ENCODE data around the gene KLF4.
"Not testable (repeated sequence)": the region's sequence is repeated elsewhere in the genome, so short reads cannot be mapped to it uniquely, and the experiment has no call there.

Gene KLF4

DNA sequence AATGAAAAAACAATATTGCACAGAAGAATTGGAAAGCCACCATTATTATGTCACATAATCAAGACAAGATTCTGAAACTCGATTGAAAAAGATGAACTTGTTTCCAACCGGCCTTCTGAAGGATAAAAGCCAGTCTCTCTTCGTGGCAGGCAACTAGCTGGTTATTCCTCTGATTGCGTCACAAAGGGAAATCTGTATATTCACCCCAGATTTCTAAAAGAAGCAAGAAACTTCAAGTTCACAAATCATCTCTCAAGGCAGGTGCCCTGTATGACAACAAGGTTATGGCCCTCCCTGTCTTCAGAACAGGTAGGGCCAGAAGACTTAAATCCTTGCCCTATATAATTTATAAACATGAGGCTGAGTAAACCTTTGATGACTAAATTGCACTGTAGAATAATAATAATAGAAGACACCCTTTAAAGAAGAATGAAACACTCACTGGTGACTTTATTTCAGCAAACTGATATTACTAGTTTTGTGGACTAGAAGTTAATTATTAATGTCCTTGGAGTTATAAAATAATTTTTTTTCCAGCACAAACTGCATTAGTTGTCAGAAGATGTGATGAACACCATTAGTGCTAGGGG is 2.9 kb upstream of the KLF4 start:
- H3K27ac ChIP-seq: no peak overlapping the region
- H2AFZ ChIP-seq: no peak overlapping the region
- H3K9me3 ChIP-seq (ENCODE audit: control insufficient read depth, low read length): no peaks in the 10 kb centered on the region
- H3K36me3 ChIP-seq (ENCODE audit: control insufficient read depth, insufficient read depth, low read length): no peaks in the 10 kb centered on the region
- no peak overlapping the region for H3K4me3 ChIP-seq (ENCODE audit: low read depth, low read length)
- no peaks in the 10 kb centered on the region for H3K27me3 ChIP-seq (ENCODE audit: control insufficient read depth, insufficient read depth, low read length)
- TF ChIP-seq, protein P1, sequence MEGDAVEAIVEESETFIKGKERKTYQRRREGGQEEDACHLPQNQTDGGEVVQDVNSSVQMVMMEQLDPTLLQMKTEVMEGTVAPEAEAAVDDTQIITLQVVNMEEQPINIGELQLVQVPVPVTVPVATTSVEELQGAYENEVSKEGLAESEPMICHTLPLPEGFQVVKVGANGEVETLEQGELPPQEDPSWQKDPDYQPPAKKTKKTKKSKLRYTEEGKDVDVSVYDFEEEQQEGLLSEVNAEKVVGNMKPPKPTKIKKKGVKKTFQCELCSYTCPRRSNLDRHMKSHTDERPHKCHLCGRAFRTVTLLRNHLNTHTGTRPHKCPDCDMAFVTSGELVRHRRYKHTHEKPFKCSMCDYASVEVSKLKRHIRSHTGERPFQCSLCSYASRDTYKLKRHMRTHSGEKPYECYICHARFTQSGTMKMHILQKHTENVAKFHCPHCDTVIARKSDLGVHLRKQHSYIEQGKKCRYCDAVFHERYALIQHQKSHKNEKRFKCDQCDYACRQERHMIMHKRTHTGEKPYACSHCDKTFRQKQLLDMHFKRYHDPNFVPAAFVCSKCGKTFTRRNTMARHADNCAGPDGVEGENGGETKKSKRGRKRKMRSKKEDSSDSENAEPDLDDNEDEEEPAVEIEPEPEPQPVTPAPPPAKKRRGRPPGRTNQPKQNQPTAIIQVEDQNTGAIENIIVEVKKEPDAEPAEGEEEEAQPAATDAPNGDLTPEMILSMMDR (IDR thresholded peaks at IDR 0.05): no peak
- no peak overlapping the region for H3K9ac ChIP-seq
- no peaks in the 10 kb centered on the region for H3K79me2 ChIP-seq
- H3K4me1 ChIP-seq: no peaks in the 10 kb centered on the region
- H3K4me2 ChIP-seq (ENCODE audit: low read length): no peak overlapping the region

DNA sequence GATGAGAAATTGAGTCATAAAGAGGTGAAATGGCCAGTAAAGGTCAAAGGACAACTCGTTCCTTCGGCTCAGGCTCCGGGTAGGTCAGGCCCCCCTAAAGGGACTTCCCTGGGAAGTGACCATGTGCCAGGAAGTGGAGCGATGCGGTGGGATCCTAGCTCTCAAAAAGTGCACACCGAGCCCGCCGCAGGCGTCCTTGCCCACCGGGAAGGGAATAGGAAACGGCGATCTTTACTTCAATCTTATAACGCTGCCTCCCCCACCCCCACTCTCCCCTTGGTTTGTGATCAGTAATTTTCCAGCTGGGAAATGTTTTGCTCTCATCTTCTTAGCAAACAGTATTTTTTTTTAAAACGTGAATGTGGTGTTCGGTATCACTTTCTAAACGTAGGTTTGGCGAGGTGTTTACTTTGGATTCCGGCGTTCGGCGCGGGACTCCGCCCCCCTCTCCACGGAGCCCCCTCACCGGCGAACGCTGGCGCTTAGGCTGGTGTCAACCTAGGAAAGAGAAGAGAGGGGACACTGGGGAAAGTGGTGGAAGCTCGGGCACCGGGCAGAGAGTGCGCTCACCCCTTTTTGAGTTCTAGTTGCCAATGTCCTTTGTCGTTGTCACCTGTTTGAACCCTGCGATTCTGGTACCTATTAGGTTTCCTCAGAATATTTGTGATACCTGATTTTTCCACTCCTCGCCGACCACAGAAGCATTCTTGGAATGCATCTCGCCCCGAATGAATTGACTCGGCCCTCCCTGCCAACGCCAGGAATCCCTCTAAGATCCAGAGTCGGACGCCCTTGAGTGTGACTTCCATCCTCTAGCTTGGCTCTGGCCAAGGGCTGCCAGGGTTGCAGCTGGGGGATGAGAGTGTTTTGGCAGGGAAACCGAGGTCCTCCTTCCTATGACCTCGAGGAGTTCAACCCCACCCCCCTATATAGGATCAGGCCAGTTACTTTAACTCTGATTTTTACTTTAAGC is 1.8 kb upstream of the KLF4 start:
- Histone ChIP-seq H3K4me2 (ENCODE audit: low read length) (peak overlapping the region; percentile 75), H3K9me3 (ENCODE audit: control insufficient read depth, low read length) (no peaks in the 10 kb centered on the region), H3K79me2 (no peaks in the 10 kb centered on the region), H3K9ac (no peak overlapping the region), H3K27ac (peak overlapping the region; percentile 4), H3K4me1 (no peaks in the 10 kb centered on the region), H3K36me3 (ENCODE audit: control insufficient read depth, insufficient read depth, low read length) (no peaks in the 10 kb centered on the region), H3K4me3 (ENCODE audit: low read depth, low read length) (peak overlapping the region; percentile 61), H3K27me3 (ENCODE audit: control insufficient read depth, insufficient read depth, low read length) (no peaks in the 10 kb centered on the region), H2AFZ (peak overlapping the region; percentile 54)
- TF ChIP-seq, protein P1 (IDR thresholded peaks at IDR 0.05): no peak

DNA sequence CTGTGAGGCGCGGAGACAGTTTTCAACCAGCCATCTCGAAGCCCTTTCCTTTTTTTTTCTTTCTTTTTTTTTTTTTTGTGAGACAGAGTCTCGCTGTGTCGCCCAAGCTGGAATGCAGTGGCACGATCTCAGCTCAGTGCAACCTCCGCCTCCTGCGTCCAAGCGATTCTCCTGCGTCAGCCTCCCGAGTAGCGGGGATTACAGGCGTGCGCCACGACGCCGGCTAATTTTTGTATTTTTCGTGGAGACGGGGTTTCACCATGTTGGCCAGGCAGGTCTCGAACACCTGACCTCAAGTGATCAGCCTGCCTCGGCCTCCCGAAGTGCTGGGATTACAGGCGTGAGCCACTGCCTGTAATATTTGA is 1.0 kb upstream of the KLF4 start:
- Histone ChIP-seq H3K4me2 (ENCODE audit: low read length) (peak overlapping the region; percentile 75), H3K4me3 (ENCODE audit: low read depth, low read length) (peak overlapping the region; percentile 61), H3K27ac (peak overlapping the region; percentile 67), H2AFZ (peak overlapping the region; percentile 80)
- H3K79me2 ChIP-seq; H3K9me3 ChIP-seq (ENCODE audit: control insufficient read depth, low read length); H3K27me3 ChIP-seq (ENCODE audit: control insufficient read depth, insufficient read depth, low read length); H3K9ac ChIP-seq; H3K36me3 ChIP-seq (ENCODE audit: control insufficient read depth, insufficient read depth, low read length); H3K4me1 ChIP-seq: not testable (repeated sequence)

DNA sequence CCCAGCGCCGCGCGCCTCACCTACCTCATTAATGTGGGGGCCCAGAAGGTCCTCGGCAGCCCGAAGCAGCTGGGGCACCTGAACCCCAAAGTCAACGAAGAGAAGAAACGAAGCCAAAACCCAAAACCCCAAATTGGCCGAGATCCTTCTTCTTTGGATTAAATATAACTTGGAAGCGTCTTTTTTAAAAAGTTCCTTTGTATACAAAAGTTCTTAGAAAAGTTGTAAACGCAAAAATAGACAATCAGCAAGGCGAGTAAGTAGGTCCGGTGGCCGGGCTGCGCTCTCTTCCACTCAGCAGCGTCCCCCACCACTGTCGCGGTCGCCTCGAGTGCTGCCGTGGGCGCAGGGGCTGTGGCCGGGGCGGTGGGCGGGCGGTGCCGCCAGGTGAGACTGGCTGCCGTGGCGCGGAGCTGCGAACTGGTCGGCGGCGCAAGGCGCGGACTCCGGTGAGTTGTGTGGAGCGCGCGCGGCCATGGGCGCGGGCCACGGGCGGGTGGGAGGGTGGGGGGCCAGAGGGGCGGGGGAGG is 360 bp downstream of the KLF4 start:
- H2AFZ ChIP-seq: peak overlapping the region; percentile 62
- no peaks in the 10 kb centered on the region for H3K79me2 ChIP-seq
- TF ChIP-seq, protein P1 (IDR thresholded peaks at IDR 0.05): no peak
- H3K4me3 ChIP-seq (ENCODE audit: low read depth, low read length): peak overlapping the region; percentile 55
- no peaks in the 10 kb centered on the region for H3K9me3 ChIP-seq (ENCODE audit: control insufficient read depth, low read length)
- no peaks in the 10 kb centered on the region for H3K4me1 ChIP-seq
- H3K9ac ChIP-seq: peak overlapping the region; percentile 28
- peak overlapping the region; percentile 68 for H3K27ac ChIP-seq
- H3K27me3 ChIP-seq (ENCODE audit: control insufficient read depth, insufficient read depth, low read length): no peaks in the 10 kb centered on the region
- H3K4me2 ChIP-seq (ENCODE audit: low read length): peak overlapping the region; percentile 63
- H3K36me3 ChIP-seq (ENCODE audit: control insufficient read depth, insufficient read depth, low read length): no peaks in the 10 kb centered on the region

DNA sequence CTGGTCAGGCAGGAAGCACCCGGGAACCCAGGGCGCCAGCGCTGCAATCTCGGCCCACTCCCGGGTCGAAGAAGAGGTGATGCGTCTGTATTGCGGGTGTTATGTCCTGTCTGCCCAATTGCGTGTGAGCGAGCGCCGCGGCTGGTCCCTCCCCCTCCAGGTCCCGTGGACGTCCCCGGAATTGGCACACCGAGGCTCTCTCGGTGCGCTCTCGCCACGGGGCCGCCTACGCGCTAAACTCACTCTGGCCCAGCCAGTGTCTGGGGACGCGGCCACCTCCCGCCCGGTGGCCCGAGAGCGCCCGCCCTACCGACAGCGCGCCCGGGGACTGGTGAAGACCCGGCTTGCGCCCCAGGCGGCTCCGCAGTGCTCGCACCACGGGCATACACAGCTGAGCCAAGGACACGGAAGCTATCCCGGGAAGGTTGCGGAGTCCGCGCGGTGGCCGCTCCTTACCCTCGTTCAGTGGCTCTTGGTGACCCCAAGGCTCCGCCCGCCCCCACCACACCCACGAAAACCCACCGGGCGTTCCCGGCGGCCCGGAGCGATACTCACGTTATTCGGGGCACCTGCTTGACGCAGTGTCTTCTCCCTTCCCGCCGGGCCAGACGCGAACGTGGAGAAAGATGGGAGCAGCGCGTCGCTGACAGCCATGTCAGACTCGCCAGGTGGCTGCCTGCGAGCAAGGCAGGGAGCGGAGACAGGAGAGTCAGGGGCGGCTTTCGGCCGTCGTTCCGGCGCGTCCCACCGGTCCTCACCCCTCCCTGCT is 1.0 kb downstream of the KLF4 start:
- H3K4me3 ChIP-seq (ENCODE audit: low read depth, low read length): peak overlapping the region; percentile 55
- H3K4me2 ChIP-seq (ENCODE audit: low read length): peak overlapping the region; percentile 63
- H3K4me1 ChIP-seq: no peaks in the 10 kb centered on the region

More for the DNA sequence above, 1.0 kb downstream of the KLF4 start:
- no peaks in the 10 kb centered on the region for H3K36me3 ChIP-seq (ENCODE audit: control insufficient read depth, insufficient read depth, low read length)
- H3K9me3 ChIP-seq (ENCODE audit: control insufficient read depth, low read length): no peaks in the 10 kb centered on the region
- H3K27me3 ChIP-seq (ENCODE audit: control insufficient read depth, insufficient read depth, low read length): no peaks in the 10 kb centered on the region
- peak overlapping the region; percentile 28 for H3K9ac ChIP-seq
- peak overlapping the region; percentile 68 for H3K27ac ChIP-seq
- H2AFZ ChIP-seq: peak overlapping the region; percentile 62
- TF ChIP-seq, protein P1 (IDR thresholded peaks at IDR 0.05): no peak
- no peaks in the 10 kb centered on the region for H3K79me2 ChIP-seq
